Measurements from ENCODE around the gene ARHGEF2. TPM values are rescaled to one million over a fixed set of nuclear protein-coding genes. Genes with fewer than 3 reads are reported as not detected.

The ARHGEF2 gene
- total and polyA plus RNA-seq, 2 of the 13 experiments (the other 11 are each of a cell fraction or from before 2014, with no cell fraction given), result 16.1 to 32.1 TPM

- TF ChIP-seq, protein P1, sequence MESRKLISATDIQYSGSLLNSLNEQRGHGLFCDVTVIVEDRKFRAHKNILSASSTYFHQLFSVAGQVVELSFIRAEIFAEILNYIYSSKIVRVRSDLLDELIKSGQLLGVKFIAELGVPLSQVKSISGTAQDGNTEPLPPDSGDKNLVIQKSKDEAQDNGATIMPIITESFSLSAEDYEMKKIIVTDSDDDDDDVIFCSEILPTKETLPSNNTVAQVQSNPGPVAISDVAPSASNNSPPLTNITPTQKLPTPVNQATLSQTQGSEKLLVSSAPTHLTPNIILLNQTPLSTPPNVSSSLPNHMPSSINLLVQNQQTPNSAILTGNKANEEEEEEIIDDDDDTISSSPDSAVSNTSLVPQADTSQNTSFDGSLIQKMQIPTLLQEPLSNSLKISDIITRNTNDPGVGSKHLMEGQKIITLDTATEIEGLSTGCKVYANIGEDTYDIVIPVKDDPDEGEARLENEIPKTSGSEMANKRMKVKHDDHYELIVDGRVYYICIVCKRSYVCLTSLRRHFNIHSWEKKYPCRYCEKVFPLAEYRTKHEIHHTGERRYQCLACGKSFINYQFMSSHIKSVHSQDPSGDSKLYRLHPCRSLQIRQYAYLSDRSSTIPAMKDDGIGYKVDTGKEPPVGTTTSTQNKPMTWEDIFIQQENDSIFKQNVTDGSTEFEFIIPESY (CRISPR knock-in tag; IDR thresholded peaks at IDR 0.05), result no peak
- no peak for TF ChIP-seq PAWR (CRISPR knock-in tag; IDR thresholded peaks at IDR 0.05; ENCODE audit: borderline replicate concordance)
- no peak for TF ChIP-seq AGO2 (optimal IDR thresholded peaks at IDR 0.05; ENCODE audit: low read depth, low read length)
- TF ChIP-seq KIAA2018 (CRISPR knock-in tag; IDR thresholded peaks at IDR 0.05; ENCODE audit: borderline replicate concordance), result no peak
- 0 out of 2 replicates have a peak, but pooled peaks have one; percentile 22 for TF ChIP-seq HDAC1 (CRISPR knock-in tag; IDR thresholded peaks at IDR 0.05)
- TF ChIP-seq RNF219 (CRISPR knock-in tag; IDR thresholded peaks at IDR 0.05), result no peak
- no peak for TF ChIP-seq REPIN1 (CRISPR knock-in tag; IDR thresholded peaks at IDR 0.05; ENCODE audit: borderline replicate concordance, low read depth)
- TF ChIP-seq GTF2F1 (IDR thresholded peaks at IDR 0.05; ENCODE audit: low read length), result no peak
- TF ChIP-seq ZNF343 (CRISPR knock-in tag; IDR thresholded peaks at IDR 0.05), result no peak
- TF ChIP-seq ZNF331 (CRISPR knock-in tag; IDR thresholded peaks at IDR 0.05), result peak; percentile 33; the same call in 1 of the 2 replicates
- TF ChIP-seq, protein P2, sequence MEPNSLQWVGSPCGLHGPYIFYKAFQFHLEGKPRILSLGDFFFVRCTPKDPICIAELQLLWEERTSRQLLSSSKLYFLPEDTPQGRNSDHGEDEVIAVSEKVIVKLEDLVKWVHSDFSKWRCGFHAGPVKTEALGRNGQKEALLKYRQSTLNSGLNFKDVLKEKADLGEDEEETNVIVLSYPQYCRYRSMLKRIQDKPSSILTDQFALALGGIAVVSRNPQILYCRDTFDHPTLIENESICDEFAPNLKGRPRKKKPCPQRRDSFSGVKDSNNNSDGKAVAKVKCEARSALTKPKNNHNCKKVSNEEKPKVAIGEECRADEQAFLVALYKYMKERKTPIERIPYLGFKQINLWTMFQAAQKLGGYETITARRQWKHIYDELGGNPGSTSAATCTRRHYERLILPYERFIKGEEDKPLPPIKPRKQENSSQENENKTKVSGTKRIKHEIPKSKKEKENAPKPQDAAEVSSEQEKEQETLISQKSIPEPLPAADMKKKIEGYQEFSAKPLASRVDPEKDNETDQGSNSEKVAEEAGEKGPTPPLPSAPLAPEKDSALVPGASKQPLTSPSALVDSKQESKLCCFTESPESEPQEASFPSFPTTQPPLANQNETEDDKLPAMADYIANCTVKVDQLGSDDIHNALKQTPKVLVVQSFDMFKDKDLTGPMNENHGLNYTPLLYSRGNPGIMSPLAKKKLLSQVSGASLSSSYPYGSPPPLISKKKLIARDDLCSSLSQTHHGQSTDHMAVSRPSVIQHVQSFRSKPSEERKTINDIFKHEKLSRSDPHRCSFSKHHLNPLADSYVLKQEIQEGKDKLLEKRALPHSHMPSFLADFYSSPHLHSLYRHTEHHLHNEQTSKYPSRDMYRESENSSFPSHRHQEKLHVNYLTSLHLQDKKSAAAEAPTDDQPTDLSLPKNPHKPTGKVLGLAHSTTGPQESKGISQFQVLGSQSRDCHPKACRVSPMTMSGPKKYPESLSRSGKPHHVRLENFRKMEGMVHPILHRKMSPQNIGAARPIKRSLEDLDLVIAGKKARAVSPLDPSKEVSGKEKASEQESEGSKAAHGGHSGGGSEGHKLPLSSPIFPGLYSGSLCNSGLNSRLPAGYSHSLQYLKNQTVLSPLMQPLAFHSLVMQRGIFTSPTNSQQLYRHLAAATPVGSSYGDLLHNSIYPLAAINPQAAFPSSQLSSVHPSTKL (CRISPR knock-in tag; IDR thresholded peaks at IDR 0.05), result peak; percentile 29; the same call in 1 of the 2 replicates
- TF ChIP-seq ATF1 (CRISPR knock-in tag; IDR thresholded peaks at IDR 0.05), result no peak
Observed at GRCh38 chr1:156001021-156001661, 22.8 kb upstream of the ARHGEF2 start (continued).

All from HepG2 (cell line).